NCI-H2107 treated with DMSO at 0.1 percent for 48 hours (cell line): Measurements from ENCODE around the gene KRT3.
"Not testable (repeated sequence)": the region's sequence is repeated elsewhere in the genome, so short reads cannot be mapped to it uniquely, and the experiment has no call there.

ENCODE experiments used
- DNase-seq: peaks from one replicate; lab custom pipeline; 2025; ENCODE audit not compliant: unreplicated experiment; lab: John Stamatoyannopoulos, UW

KRT3 gene

GRCh38 chr12:52798671-52799504 is 3.0 kb upstream of the KRT3 start:
- no peak for DNase-seq

GRCh38 chr12:52798003-52798670 is 2.2 kb upstream of the KRT3 start:
- DNase-seq: no peak

- no peak for DNase-seq
Measured at GRCh38 chr12:52797529-52797894, 1.6 kb upstream of the KRT3 start.

GRCh38 chr12:52796839-52797528 is 1.1 kb upstream of the KRT3 start:
- DNase-seq: no peak

GRCh38 chr12:52796429-52796794 is 495 bp upstream of the KRT3 start:
- DNase-seq: no peak

- DNase-seq: not testable (repeated sequence)
Measured at GRCh38 chr12:52795332-52795674, 614 bp downstream of the KRT3 start.

- no peak for DNase-seq
Measured at GRCh38 chr12:52794479-52795331, 1.2 kb downstream of the KRT3 start.

GRCh38 chr12:52792185-52793029 is 3.5 kb downstream of the KRT3 start:
- DNase-seq: no peak

GRCh38 chr12:52791271-52792184 is 4.4 kb downstream of the KRT3 start:
- no peak for DNase-seq

GRCh38 chr12:52790427-52791270 is 5.3 kb downstream of the KRT3 start:
- DNase-seq: no peak

- DNase-seq: no peak
Measured at GRCh38 chr12:52789637-52790426, 6.1 kb downstream of the KRT3 start.

GRCh38 chr12:52788876-52789636 is 6.9 kb downstream of the KRT3 start:
- no peak for DNase-seq

GRCh38 chr12:52788192-52788875 is 7.6 kb downstream of the KRT3 start:
- no peak for DNase-seq

- no peak for DNase-seq
Measured at GRCh38 chr12:52787324-52788191, 8.4 kb downstream of the KRT3 start.

- DNase-seq: no peak
Measured at GRCh38 chr12:52784909-52785308, 11.0 kb downstream of the KRT3 start.
